DMS114 treated with DMSO at 0.1 percent for 48 hours (cell line): ENCODE measurements around the gene SPTBN2.

Experiments
- DNase-seq: peaks from one replicate; lab custom pipeline; 2025; ENCODE audit not compliant: unreplicated experiment; lab: John Stamatoyannopoulos, UW

The SPTBN2 gene

DNA sequence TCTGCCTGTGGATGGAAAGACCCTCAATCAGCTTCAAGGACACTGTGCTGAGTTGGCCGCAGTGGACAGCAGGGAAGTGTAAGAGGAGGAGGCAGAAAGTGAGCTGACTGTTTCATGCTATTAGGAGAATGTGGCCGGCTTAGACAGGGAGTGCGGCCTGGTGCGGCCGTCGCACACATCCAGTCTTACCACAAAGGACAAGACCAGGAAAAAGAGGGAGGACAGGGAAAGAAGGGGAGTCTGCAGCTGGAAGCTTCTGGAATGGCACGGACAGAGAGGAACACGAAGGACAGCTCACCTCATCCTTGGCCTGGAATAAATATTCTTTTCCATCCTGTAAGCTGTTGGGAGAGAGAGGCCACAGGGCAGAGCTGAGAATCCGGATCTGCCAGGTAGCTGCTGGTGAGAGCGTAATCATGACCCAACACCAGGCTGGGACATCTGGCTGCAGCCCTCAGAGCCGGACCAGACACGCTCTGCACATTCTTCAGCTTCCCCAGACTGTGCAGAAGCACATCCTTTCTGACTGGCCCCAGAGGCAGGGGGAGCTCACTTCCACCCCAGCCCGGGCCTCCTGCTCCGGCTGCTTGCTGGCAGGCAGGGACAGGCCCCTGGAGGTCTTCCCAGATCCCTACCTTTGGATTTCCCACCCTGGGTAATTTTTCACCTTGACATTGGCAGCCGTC lies 42.8 kb downstream of the SPTBN2 start:
- no peak for DNase-seq

DNA sequence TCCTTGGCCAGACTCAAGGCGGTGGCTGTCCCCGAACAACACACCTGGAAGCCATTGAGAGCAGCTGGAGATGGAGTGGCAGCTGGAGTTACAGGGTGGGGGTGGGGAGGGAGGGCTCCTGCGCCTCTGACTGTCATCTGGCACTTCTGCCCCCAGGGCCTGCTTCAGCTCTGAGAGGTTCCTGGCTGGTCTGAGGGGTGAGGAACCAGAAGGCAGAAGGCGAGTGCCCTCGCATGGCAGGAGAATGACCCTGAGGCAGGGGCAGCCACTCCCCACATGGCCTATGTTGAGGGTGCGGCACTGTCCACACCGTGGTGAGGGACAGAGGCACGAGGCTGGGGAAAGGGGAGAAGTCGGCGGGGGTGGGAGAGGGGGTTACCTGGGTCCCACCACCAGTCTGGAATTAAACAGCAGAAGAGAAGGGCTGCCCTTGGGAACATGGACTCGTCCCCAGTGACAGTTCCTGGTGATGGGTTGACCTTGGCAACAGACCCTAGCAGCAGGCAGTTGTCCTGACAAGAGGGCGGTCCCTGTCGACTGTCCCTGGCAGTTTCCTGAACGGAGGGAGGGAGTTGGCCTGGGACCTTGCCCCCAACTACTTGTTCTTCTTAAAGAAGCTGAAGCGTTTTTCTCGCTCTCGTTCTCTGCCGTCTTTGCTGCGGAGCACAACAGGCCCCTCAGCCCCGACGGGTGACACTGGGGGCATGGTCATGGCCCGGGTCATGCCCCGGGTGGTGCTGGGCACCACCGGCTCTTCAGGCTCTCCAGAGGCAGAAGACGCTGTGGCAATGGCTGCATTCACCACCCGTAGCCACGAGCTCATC lies 43.5 kb downstream of the SPTBN2 start:
- DNase-seq: no peak

DNA sequence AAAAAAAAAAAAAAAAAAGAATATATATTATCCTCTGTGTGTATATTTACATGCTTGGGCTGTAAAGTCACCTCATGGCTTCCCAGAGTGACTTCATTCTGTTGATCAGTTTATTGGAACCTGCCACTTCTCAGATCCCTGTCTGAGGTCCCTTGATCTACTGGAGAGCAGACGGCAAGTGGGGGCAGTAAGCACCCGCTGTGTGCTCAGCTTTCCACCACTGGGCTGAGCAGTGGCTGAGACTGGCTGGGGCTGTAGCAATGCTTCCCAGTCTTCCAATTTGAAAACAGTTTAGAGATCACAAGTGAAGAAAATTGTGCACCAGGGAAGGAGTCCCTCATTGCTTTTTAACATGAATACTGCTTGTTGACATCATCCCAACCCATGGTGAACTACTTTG lies 44.4 kb downstream of the SPTBN2 start:
- DNase-seq: no peak

GRCh38 chr11:66683877-66684276 lies 45.1 kb downstream of the SPTBN2 start:
- DNase-seq: no peak

DNA sequence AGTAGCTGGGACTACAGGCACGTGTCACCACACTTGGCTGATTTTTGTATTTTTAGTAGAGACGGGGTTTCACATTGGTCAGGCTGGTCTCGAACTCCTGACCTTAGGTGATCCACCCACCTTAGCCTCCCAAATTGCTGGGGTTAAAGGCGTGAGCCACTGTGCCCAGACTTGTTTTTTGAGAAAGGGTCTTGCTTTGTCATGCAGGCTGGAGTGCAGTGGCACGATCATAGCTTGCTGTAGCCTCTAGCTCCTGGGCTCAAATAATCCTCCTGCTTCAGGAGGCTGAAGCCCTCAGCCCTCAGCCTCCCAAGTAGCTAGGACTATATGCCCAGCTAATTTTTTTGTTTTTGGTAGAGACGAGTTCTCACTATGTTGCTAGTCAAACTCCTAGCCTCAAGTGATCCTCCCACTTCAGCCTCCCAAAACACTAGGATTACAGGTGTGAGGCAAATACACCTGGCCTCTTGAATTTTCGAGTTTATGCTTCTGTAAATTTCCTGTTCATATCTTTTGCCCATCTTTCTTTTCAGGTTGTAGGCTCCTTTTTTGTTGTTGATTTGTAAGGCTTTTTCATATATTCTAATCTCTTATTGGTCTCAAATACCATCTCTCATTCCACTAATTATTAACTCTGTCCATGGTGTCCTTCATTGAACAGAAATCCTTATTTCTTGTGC lies 47.9 kb downstream of the SPTBN2 start:
- no peak for DNase-seq

- peak; percentile 92 for DNase-seq
Observed at GRCh38 chr11:66677599-66678375, 51.2 kb downstream of the SPTBN2 start, which contains the start of gene RBM4B. Gene RBM4B, minus strand, starts transcription at chr11:66677887. Its CDS starts 808 bp downstream, at chr11:66677079.

- no peak for DNase-seq
Observed at GRCh38 chr11:66676931-66677598, 52.0 kb downstream of the SPTBN2 start.

- DNase-seq: no peak
Observed at GRCh38 chr11:66676282-66676919, 52.6 kb downstream of the SPTBN2 start.

DNA sequence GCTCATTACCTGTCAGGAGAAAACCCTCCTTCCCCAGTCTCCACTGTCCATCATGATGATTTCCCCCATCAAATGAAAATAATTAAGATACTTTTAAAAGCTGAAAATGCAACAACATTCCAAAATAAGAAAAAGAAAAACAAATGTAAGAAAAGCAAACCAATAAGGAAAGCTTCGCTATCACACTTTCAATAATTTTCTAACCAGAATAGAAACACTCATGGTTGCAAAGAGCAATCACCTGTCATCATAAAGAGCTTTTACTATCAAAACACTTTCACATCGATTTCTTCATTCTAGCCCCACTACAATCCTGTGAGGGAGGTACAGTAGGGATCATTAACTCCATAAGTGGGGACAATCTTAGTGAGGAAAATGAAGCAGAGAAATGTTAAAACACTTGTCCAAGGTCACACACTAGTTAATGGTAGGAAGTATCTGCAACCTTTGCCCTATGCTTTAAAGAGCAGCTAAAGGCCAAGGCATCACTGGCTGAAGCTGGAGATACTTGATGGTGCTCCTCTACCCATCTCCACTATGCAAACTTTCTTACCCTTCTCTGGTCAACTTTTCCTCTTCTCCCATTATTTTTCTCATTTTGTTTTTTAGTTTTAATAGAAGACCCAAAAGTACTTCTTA lies 53.9 kb downstream of the SPTBN2 start:
- no peak for DNase-seq

DNA sequence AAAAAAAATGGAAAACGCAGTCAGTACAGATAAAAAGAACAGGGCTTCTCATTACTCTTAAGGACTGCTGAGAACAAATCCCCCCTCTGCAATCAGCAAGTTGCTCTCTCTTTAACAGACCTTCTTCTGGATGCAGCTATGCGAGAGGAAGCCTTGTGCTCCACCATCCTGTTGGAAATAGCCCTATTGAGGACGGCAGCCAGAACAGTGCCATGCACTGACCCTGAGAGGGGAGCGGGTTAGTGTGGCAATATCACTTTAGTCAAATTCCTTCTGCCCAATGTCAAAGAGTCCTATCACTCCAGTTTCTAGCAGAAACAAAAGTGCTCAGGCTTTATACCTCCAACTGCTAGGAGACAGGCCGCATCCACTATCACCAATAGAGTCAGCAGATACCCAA lies 58.2 kb downstream of the SPTBN2 start:
- no peak for DNase-seq

GRCh38 chr11:66665369-66665768 lies 63.6 kb downstream of the SPTBN2 start:
- no peak for DNase-seq

GRCh38 chr11:66663741-66664296 lies 65.2 kb downstream of the SPTBN2 start:
- no peak for DNase-seq

DNA sequence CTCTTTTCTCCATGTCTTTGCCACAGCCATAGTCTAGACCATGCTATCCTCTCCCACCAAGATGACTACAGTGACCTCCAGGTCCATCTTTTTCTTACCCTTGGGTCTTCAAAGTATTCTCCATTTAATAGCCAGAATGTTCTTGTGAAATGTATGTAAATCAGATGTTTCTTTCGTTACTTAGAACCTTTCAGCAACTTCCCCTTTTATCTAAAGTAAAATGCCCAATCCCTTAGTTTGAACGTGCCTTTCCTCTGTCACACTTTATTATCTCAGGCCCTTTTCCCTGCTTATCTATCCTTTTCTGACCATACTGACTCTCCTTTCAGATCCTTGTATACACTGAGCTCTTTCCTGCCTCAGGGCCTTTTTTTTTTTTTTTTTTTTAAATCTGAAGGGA lies 69.3 kb downstream of the SPTBN2 start:
- no peak for DNase-seq

- no peak for DNase-seq
Observed at GRCh38 chr11:66653123-66653522, 75.9 kb downstream of the SPTBN2 start.

GRCh38 chr11:66652651-66653050 lies 76.4 kb downstream of the SPTBN2 start:
- no peak for DNase-seq

- DNase-seq: no peak
Observed at GRCh38 chr11:66651016-66651415, 78.0 kb downstream of the SPTBN2 start.

- DNase-seq: no peak
Observed at GRCh38 chr11:66649903-66650302, 79.1 kb downstream of the SPTBN2 start.

- DNase-seq: no peak
Observed at GRCh38 chr11:66646828-66647227, 82.2 kb downstream of the SPTBN2 start.

DNA sequence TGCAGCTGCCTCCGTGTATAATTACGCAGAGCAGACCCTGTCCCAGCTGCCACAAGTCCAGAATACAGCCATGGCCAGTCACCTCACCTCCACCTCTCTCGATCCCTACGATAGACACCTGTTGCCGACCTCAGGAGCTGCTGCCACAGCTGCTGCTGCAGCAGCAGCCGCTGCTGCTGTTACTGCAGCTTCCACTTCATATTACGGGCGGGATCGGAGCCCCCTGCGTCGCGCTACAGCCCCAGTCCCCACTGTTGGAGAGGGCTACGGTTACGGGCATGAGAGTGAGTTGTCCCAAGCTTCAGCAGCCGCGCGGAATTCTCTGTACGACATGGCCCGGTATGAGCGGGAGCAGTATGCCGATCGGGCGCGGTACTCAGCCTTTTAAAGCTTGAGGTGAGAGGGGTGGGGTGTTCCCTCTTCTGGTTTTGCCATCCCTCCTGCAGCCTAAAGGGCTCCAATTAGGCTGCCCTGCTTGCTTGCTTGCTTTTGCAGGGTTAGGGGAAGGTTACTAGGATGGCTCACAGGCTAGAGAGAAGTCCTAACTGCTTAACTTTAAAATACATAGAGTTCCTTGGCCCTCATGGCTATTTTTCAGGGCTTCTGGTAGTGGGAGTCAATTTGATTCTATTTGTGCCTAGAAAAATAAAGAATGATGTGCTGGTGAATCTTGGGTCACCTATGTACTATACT lies 85.1 kb downstream of the SPTBN2 start:
- no peak for DNase-seq
